DND-41 (cell line): ENCODE data around the gene MTSS2.

Source experiments
- EZH2 ChIP-seq: IDR thresholded peaks from 3 replicates; pipeline ENCODE4 v1.6.1; 2012; ENCODE audit warnings: borderline replicate concordance, low read depth, mild to moderate bottlenecking, moderate library complexity, low read length, inconsistent platforms; ENCODE audit not compliant: severe bottlenecking
- TF ChIP-seq, protein P1 (sequence below): IDR thresholded peaks from 2 replicates; pipeline ENCODE4 v1.5.1; 2012; ENCODE audit warnings: borderline replicate concordance, low read length, moderate library complexity, mild to moderate bottlenecking; ENCODE audit not compliant: poor library complexity, severe bottlenecking; ENCODE audit errors: extremely low read depth

GRCh38 chr16:70713342-70713741 lies 27.5 kb upstream of the MTSS2 start:
- no peak for TF ChIP-seq EZH2
- TF ChIP-seq, protein P1, sequence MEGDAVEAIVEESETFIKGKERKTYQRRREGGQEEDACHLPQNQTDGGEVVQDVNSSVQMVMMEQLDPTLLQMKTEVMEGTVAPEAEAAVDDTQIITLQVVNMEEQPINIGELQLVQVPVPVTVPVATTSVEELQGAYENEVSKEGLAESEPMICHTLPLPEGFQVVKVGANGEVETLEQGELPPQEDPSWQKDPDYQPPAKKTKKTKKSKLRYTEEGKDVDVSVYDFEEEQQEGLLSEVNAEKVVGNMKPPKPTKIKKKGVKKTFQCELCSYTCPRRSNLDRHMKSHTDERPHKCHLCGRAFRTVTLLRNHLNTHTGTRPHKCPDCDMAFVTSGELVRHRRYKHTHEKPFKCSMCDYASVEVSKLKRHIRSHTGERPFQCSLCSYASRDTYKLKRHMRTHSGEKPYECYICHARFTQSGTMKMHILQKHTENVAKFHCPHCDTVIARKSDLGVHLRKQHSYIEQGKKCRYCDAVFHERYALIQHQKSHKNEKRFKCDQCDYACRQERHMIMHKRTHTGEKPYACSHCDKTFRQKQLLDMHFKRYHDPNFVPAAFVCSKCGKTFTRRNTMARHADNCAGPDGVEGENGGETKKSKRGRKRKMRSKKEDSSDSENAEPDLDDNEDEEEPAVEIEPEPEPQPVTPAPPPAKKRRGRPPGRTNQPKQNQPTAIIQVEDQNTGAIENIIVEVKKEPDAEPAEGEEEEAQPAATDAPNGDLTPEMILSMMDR = no peak
